ENCODE measurements around the gene ATG9B. TPM values are rescaled to one million over a fixed set of nuclear protein-coding genes. Genes with fewer than 3 reads are reported as not detected.

Gene ATG9B
- total and polyA plus RNA-seq, 2 of the 13 experiments (the other 11 are each of a cell fraction or from before 2014, with no cell fraction given) = 0.24 TPM; not detected in 1

DNA sequence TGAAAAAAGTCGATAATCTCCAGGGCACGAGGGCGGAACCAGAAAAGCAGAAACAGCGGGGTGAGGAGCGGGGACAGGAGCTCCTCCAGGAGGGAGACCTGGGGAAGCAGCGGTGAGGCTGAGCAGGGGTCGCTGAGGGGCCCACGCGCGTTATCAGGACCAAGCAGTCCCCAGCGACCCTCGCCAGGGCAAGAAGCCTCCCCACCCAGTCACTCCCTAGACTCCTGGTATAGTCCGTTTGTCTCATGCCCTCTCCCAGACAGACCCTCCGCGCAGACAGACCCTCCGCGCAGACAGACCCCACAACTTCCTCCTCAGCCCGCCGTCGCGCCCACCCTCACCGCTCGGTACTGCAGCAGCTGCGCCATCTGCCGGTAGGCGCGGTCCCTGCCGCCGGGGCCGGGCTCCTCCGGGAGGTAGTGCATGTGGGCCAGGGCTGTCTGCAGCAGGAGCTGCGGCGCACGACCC is 6.3 kb downstream of the ATG9B start (continued):
- TF ChIP-seq MEIS2 (CRISPR knock-in tag; IDR thresholded peaks at IDR 0.05) = no peak
- no peak for TF ChIP-seq EEA1 (CRISPR knock-in tag; IDR thresholded peaks at IDR 0.05; ENCODE audit: borderline replicate concordance)
- TF ChIP-seq RARG (CRISPR knock-in tag; IDR thresholded peaks at IDR 0.05; ENCODE audit: low read depth) = no peak
- TF ChIP-seq ZZZ3 (CRISPR knock-in tag; IDR thresholded peaks at IDR 0.05; ENCODE audit: borderline replicate concordance) = no peak
- TF ChIP-seq RAD51 (IDR thresholded peaks at IDR 0.05; ENCODE audit: borderline replicate concordance) = no peak
- TF ChIP-seq ZNF639 (CRISPR knock-in tag; conservative IDR thresholded peaks at IDR 0.05) = no peak
- 0 out of 2 replicates have a peak, but pooled peaks have one; percentile 71 for TF ChIP-seq ZNF333 (CRISPR knock-in tag; IDR thresholded peaks at IDR 0.05; ENCODE audit: borderline replicate concordance)
- no peak for TF ChIP-seq NFE2L1 (CRISPR knock-in tag; IDR thresholded peaks at IDR 0.05; ENCODE audit: borderline replicate concordance)
- TF ChIP-seq TCF7L2 (IDR thresholded peaks at IDR 0.05; ENCODE audit: low read depth, low read length) = no peak
- no peak for TF ChIP-seq ZSCAN21 (CRISPR knock-in tag; IDR thresholded peaks at IDR 0.05; ENCODE audit: borderline replicate concordance)
- TF ChIP-seq, protein P1, sequence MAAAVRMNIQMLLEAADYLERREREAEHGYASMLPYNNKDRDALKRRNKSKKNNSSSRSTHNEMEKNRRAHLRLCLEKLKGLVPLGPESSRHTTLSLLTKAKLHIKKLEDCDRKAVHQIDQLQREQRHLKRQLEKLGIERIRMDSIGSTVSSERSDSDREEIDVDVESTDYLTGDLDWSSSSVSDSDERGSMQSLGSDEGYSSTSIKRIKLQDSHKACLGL (CRISPR knock-in tag; IDR thresholded peaks at IDR 0.05) = no peak; the same call in 1 of the 2 replicates
- no peak for TF ChIP-seq ZNF772 (CRISPR knock-in tag; IDR thresholded peaks at IDR 0.05)
- TF ChIP-seq ZNF674 (CRISPR knock-in tag; IDR thresholded peaks at IDR 0.05; ENCODE audit: low read depth) = no peak
- TF ChIP-seq ZFP36 (IDR thresholded peaks at IDR 0.05; ENCODE audit: borderline replicate concordance, low read depth, low read length, partially characterized antibody) = no peak
- TF ChIP-seq, protein P2, sequence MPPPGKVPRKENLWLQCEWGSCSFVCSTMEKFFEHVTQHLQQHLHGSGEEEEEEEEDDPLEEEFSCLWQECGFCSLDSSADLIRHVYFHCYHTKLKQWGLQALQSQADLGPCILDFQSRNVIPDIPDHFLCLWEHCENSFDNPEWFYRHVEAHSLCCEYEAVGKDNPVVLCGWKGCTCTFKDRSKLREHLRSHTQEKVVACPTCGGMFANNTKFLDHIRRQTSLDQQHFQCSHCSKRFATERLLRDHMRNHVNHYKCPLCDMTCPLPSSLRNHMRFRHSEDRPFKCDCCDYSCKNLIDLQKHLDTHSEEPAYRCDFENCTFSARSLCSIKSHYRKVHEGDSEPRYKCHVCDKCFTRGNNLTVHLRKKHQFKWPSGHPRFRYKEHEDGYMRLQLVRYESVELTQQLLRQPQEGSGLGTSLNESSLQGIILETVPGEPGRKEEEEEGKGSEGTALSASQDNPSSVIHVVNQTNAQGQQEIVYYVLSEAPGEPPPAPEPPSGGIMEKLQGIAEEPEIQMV (CRISPR knock-in tag; IDR thresholded peaks at IDR 0.05; ENCODE audit: low read depth) = no peak
- TF ChIP-seq MBD4 (IDR thresholded peaks at IDR 0.05; ENCODE audit: borderline replicate concordance, low read length) = no peak
- no peak for TF ChIP-seq HNRNPL (IDR thresholded peaks at IDR 0.05; ENCODE audit: low read depth, low read length)
- TF ChIP-seq MYNN (CRISPR knock-in tag; IDR thresholded peaks at IDR 0.05; ENCODE audit: low read depth) = no peak
- TF ChIP-seq BCL6 (CRISPR knock-in tag; IDR thresholded peaks at IDR 0.05) = no peak
- no peak for TF ChIP-seq HNRNPH1 (optimal IDR thresholded peaks at IDR 0.05; ENCODE audit: low read depth, low read length)
- 0 out of 3 replicates have a peak, but pooled peaks have one; percentile 12 for TF ChIP-seq MXI1 (IDR thresholded peaks at IDR 0.05; ENCODE audit: borderline replicate concordance, low read depth, low read length)
- TF ChIP-seq RARA (CRISPR knock-in tag; IDR thresholded peaks at IDR 0.05) = no peak
- TF ChIP-seq ZNF232 (CRISPR knock-in tag; IDR thresholded peaks at IDR 0.05; ENCODE audit: borderline replicate concordance) = no peak
- TF ChIP-seq SIN3B (IDR thresholded peaks at IDR 0.05; ENCODE audit: low read length) = no peak
- no peak for TF ChIP-seq ZNF792 (CRISPR knock-in tag; IDR thresholded peaks at IDR 0.05)
- TF ChIP-seq MTF1 (CRISPR knock-in tag; IDR thresholded peaks at IDR 0.05) = no peak
- no peak for TF ChIP-seq ZBTB3 (CRISPR knock-in tag; IDR thresholded peaks at IDR 0.05; ENCODE audit: borderline replicate concordance, low read depth)
- no peak for TF ChIP-seq MED13 (CRISPR knock-in tag; IDR thresholded peaks at IDR 0.05)
- TF ChIP-seq SMARCC2 (IDR thresholded peaks at IDR 0.05) = no peak
- TF ChIP-seq NCOA2 (CRISPR knock-in tag; IDR thresholded peaks at IDR 0.05) = no peak
- TF ChIP-seq, protein P3, sequence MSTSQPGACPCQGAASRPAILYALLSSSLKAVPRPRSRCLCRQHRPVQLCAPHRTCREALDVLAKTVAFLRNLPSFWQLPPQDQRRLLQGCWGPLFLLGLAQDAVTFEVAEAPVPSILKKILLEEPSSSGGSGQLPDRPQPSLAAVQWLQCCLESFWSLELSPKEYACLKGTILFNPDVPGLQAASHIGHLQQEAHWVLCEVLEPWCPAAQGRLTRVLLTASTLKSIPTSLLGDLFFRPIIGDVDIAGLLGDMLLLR (CRISPR knock-in tag; IDR thresholded peaks at IDR 0.05) = peak; percentile 78; the same call in 1 of the 2 replicates
